ENCODE results near the gene ATP1B2. TPM values are rescaled to one million over a fixed set of nuclear protein-coding genes. Genes with fewer than 3 reads are reported as not detected.

Gene ATP1B2
- total RNA-seq, 1 experiment from 2014 or later = 29.1 TPM

- no peak for TF ChIP-seq ZNF425 (CRISPR knock-in tag; conservative IDR thresholded peaks at IDR 0.05)
- no peak for TF ChIP-seq ERG (CRISPR knock-in tag; IDR thresholded peaks at IDR 0.05)
- TF ChIP-seq MAX (CRISPR knock-in tag; IDR thresholded peaks at IDR 0.05) = no peak
- no peak for TF ChIP-seq NFYB (CRISPR knock-in tag; conservative IDR thresholded peaks at IDR 0.05; ENCODE audit: low read depth)
- TF ChIP-seq JAZF1 (CRISPR knock-in tag; IDR thresholded peaks at IDR 0.05) = no peak
- no peak for TF ChIP-seq ZNF423 (CRISPR knock-in tag; IDR thresholded peaks at IDR 0.05)
- no peak for TF ChIP-seq SMAD4 (CRISPR knock-in tag; IDR thresholded peaks at IDR 0.05)
These were observed 4.3 kb downstream of the ATP1B2 start (continued) for GRCh38 chr17:7654832-7655540.

GRCh38 chr17:7655541-7655840, 4.8 kb downstream of the ATP1B2 start:
- Mint-ChIP-seq H3K9me3 (no peaks in the 10 kb centered on the region), H3K36me3 (peaks cover 28% of the 10 kb centered on the region), H3K27ac (peak overlapping the region; percentile 82; the same call in 1 of the 2 replicates), H3K4me3 (no peak overlapping the region), H3K27me3 (ENCODE audit: low read depth) (peaks cover 23% of the 10 kb centered on the region), H3K4me1 (peaks cover 49% of the 10 kb centered on the region)
- no peak for ATAC-seq
- TF ChIP-seq ZSCAN18 (CRISPR knock-in tag; IDR thresholded peaks at IDR 0.05) (no peak), FOXP1 (CRISPR knock-in tag; IDR thresholded peaks at IDR 0.05; ENCODE audit: borderline replicate concordance) (peak; percentile 35; the same call in 1 of the 2 replicates), JAZF1 (CRISPR knock-in tag; IDR thresholded peaks at IDR 0.05) (no peak), PRRX2 (CRISPR knock-in tag; IDR thresholded peaks at IDR 0.05) (no peak)
- DNase-seq (ENCODE audit: low spot score) = no peak
- POLR2A ChIA-PET = interaction anchor here (0.5 to 2.4 kb wide), 2 partner anchors 28 to 121 kb away, joined by 4 to 20 read pairs; partner anchors contain the start of gene SAT2
- CTCF ChIA-PET = interaction anchor here (1.1 to 6.9 kb wide), 7 partner anchors 14 to 61 kb away, joined by 4 to 68 read pairs (median 17); partner anchors contain the start of genes DNAH2, EFNB3, SAT2 and SHBG

GRCh38 chr17:7656958-7657609, 6.4 kb downstream of the ATP1B2 start:
- peak; percentile 94 for DNase-seq (ENCODE audit: low spot score)
- peak overlapping the region; percentile 53 for H3K4me3 Mint-ChIP-seq
- H3K27me3 Mint-ChIP-seq (ENCODE audit: low read depth) = peaks cover 14% of the 10 kb centered on the region
- CTCF ChIA-PET = interaction anchor here (0.5 to 6.9 kb wide), 24 partner anchors 9 to 404 kb away, joined by 3 to 68 read pairs (median 6); partner anchors contain the start of genes ACAP1, DNAH2, FXR2 and MPDU1
- peak overlapping the region; percentile 97 for H3K27ac Mint-ChIP-seq
- POLR2A ChIA-PET = interaction anchor here (0.5 to 2.4 kb wide), 15 partner anchors 8 to 186 kb away, joined by 3 to 22 read pairs (median 5); partner anchors contain the start of genes DNAH2, EFNB3, FXR2 and MPDU1
- H3K36me3 Mint-ChIP-seq = peaks cover 28% of the 10 kb centered on the region
- peaks cover 47% of the 10 kb centered on the region for H3K4me1 Mint-ChIP-seq
- peak; percentile 91 for ATAC-seq
- no peaks in the 10 kb centered on the region for H3K9me3 Mint-ChIP-seq
- TF ChIP-seq ZNF281 (CRISPR knock-in tag; IDR thresholded peaks at IDR 0.05) (peak; percentile 90; the same call in 1 of the 2 replicates), MAX (CRISPR knock-in tag; IDR thresholded peaks at IDR 0.05) (peak; percentile 61; the same call in 1 of the 2 replicates), ELF4 (CRISPR knock-in tag; IDR thresholded peaks at IDR 0.05; ENCODE audit: low read depth) (no peak), SP1 (CRISPR knock-in tag; conservative IDR thresholded peaks at IDR 0.05) (peak; percentile 45; the same call in 1 of the 2 replicates), TP53 (CRISPR knock-in tag; IDR thresholded peaks at IDR 0.05) (no peak), PRRX2 (CRISPR knock-in tag; IDR thresholded peaks at IDR 0.05) (no peak), EMX1 (CRISPR knock-in tag; IDR thresholded peaks at IDR 0.05) (0 out of 2 replicates have a peak, but pooled peaks have one; percentile 32), ZNF138 (CRISPR knock-in tag; conservative IDR thresholded peaks at IDR 0.05) (no peak), FOXK1 (CRISPR knock-in tag; IDR thresholded peaks at IDR 0.05) (peak; percentile 62; the same call in 1 of the 2 replicates), ZNF396 (CRISPR knock-in tag; IDR thresholded peaks at IDR 0.05; ENCODE audit: borderline replicate concordance) (no peak), MLX (CRISPR knock-in tag; IDR thresholded peaks at IDR 0.05) (no peak), TEAD1 (CRISPR knock-in tag; IDR thresholded peaks at IDR 0.05) (0 out of 2 replicates have a peak, but pooled peaks have one; percentile 35), JAZF1 (CRISPR knock-in tag; IDR thresholded peaks at IDR 0.05) (no peak), FOXP1 (CRISPR knock-in tag; IDR thresholded peaks at IDR 0.05; ENCODE audit: borderline replicate concordance) (0 out of 2 replicates have a peak, but pooled peaks have one; percentile 38), JUN (CRISPR knock-in tag; IDR thresholded peaks at IDR 0.05) (no peak), ZBTB21 (CRISPR knock-in tag; IDR thresholded peaks at IDR 0.05; ENCODE audit: borderline replicate concordance) (0 out of 2 replicates have a peak, but pooled peaks have one; percentile 17)

Measured in WTC11 (cell line).